ENCODE results near the gene LDLRAD4.

GRCh38 chr18:13269521-13270011 lies 51.0 kb downstream of the LDLRAD4 start:
- TF ChIP-seq CTCF (IDR thresholded peaks at IDR 0.05): no peak
- no peak for TF ChIP-seq POLR2A (IDR thresholded peaks at IDR 0.05)

Measured in tibial nerve (tissue), 3 donors.